Measurements from ENCODE around the gene NHSL2. TPM values are rescaled to one million over a fixed set of nuclear protein-coding genes. Genes with fewer than 3 reads are reported as not detected.

Gene NHSL2

Small RNA genes within 50 kb of the gene (small RNA-seq; reads per million reads assigned to genes)
- gene RNU6-1078P (ENCODE audit: low read depth), result not detected

Data from mesenchymal stem cell (in vitro differentiated cells and primary cell).